RPMI8226 (cell line): ENCODE results near the gene SOWAHA.
A peak's percentile ranks its signal among the peaks of the same experiment; 100 is the strongest.

Experiments used
- DNase-seq: peaks from one replicate; pipeline ENCODE4 v3.0.0-alpha.2; 2015

Gene SOWAHA

DNA sequence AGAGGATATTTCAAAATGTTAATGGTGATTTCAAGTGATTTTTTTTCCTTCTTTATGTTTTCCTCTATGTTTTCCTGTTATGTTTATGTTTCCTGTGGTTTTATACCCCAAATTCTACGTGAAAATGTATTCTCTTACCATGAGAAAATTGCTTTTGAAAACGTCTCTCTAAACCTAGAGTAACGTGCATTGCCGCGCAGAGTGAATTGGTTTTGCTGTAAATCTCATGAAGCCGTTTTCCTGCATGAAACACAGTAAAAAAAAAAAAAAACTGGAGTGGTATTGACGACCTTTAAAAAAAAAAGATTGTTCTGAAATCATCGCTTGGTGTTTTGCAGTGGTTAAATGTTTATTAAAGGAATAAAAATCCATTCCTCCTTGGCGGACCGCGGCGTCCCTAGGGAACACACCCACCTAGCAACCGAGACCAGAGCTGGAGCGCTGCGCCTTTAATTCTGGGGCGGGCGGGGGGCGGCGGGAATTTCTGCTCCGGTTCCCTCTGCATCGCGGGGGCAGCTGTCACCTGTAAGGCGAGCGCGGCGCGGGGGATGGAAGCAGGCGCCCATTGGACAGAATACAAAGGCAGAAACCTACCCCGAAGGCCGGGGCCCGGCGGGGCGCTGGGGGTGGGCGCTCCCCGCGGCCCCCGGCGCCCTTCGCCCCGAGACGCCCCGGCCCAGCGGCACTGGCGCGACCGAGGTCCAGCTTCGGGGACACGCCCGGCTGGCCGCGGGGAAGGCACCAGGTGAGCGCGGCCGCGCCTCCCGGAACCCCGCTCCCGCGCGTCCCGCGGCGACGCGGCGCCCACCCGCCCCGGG is at the start of gene SOWAHA:
Gene SOWAHA, plus strand, starts transcription at position 522 of the 818 bp plus-strand sequence. CDS start 320 bp downstream, outside the sequence.
- DNase-seq: no peak

DNA sequence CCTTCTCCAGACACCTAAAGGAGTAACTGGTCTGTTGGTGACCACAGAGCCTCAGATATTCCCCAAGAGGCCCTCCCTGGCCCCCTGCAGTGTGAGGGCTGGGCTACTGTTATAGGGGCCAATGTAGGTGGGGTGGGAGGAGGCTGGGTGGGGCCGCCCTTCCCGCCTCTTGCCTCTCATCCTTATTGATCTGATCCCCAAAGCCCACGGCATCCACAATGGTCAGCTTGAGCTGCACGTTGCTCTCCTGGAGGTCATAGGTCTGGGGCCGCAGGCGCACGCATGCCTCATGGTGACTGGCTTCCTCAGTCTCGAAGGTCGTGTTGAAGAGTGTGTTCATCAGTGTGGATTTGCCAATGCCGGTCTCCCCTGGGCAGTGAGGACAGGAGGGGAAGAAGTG is 49.1 kb upstream of the SOWAHA start:
- no peak for DNase-seq

DNA sequence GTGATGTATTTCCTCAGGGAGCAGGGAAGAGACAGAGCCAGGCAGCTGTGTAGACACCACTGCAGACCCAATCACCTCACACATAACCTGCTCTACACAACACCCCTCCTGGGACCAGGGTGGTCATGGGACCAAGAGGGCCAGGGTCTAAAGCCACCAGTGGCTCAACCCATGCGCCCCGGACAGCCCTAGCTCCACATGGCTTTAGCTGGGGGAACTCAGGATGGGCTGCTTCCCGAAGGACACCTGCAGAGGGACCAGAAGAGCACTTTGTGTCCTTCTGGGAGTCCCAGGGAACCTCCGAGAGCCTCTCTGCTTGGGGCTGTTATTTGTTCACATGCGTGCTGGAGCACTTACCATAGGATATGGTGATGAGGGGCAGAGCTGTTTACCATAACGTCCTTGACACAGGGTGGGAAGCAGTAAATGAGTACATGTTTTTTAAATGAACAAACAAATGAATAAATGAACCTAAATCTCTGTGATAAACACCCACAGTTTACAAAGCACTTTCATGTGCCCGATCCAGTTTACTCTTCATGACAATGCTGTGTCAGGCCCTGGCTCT is 48.3 kb upstream of the SOWAHA start:
- DNase-seq: no peak

DNA sequence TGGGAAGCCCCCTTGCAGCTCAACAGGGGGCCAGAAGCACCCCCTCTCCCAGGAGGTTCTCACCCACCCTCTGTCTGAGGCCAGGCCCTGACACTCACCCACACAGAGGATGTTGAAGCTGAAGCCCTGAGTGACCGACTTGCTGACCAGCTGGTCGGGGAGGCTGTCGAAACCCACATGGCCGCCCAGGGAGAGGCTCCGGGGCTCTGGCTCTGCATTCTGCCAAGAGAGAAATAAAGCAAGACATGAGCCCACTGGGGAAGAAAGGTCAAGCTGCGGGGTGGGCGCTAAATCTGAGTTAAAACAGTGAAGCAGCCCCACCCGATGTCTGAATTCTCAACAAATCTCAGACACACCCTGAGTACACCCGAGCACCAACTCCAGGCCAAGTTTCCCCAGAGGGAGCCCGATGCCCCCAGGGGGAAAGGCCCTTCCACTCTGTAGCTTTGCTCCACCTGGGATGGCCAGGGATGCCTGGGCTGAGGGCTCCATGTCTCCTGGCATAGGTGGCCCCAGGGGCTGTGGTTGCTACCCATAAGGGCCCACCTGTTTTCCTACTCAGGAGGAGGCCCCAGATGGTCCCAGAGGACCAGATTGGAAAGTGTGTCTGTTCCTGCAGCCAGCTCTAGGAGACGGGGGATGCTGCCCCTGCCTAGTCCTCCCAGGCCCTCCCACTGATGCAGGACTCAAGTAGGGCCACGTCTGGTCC is 47.6 kb upstream of the SOWAHA start:
- DNase-seq: no peak

DNA sequence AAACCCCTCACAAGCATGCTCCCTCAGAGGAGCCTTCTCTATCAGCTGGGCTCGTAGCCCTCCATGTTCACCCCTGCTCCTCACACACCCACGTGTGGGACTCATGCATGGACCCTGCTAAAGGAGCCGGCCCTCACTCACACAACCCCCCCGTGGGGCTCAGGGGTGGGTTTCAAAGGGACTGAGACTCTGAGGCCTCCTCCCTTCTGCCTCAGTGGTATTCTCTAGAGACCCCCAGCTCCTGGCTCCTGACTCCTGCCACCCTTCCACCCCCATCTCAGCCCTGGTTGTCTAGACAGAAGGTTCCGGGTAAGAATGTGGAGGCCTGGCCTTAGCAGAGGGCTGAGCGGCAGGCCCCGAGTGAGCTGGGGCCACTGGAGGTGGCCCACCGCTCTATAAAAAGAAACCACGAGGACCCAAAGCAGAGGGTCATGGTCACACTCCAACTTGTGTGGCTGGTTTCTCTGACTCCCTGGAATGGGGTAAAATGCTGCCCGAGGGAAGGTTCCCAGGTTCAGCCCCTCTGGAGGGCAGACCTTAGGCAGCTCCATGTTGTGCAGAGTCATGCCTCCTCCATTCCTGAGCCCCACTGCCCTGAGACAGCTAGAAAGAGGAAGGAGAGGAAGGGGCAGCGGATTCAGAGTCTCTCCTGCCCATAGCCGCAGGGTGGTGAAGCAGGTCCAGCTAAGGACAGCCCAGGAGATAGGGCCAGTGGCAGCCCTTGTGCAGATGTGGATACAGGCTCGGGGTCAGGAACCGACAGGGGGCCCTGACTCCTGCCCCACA is 46.9 kb upstream of the SOWAHA start:
- DNase-seq: no peak

DNA sequence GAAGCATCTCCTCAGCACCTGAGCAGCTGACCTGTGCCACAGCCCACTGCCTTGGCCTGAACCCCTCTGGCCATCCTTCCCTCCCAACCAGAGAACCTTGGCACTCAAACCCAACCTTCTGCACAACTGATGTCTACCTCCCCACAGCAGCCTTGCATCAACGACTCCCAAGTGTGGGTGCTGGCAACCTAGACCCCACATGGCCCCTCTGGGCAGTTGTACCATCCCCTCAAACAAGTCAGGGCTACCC is 46.4 kb upstream of the SOWAHA start:
- DNase-seq: no peak

DNA sequence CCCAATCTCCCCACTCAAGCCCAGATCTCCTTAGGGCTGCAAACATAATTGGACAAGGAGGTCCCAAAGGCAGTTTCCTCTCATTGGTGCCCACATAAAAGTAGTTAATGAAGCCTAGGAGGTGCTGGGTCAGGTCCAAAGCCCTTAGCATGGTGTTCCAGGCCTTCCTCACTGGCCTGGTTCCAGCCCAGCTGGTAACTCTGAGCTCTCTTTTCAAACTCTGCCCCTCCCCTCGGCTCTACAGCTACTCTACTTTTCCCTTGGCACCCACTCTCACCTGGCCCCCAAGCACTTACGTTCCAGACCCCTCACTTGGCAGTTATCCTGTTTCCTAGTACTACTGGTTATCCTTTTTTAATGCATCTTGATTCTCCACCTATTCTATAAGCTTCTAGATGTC is 46.0 kb upstream of the SOWAHA start:
- no peak for DNase-seq

DNA sequence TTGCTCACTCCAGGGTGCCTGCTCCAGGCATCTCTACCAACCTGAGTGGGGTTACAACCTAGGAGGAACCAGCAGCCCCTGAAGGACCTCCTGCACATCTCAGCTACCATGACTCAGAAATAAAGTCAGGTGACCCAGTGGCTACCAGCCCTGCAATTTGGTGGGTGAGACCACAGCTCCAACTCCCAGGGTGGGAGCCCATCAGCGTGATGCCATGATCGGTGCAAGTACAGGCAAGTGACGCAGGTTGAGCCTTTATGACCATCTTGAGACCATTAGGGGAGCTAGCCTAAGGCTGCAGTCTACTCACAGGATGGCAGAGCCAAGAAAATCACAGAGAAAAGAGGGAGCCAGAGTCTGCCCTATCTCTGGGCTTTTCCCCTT is 44.6 kb upstream of the SOWAHA start:
- no peak for DNase-seq

DNA sequence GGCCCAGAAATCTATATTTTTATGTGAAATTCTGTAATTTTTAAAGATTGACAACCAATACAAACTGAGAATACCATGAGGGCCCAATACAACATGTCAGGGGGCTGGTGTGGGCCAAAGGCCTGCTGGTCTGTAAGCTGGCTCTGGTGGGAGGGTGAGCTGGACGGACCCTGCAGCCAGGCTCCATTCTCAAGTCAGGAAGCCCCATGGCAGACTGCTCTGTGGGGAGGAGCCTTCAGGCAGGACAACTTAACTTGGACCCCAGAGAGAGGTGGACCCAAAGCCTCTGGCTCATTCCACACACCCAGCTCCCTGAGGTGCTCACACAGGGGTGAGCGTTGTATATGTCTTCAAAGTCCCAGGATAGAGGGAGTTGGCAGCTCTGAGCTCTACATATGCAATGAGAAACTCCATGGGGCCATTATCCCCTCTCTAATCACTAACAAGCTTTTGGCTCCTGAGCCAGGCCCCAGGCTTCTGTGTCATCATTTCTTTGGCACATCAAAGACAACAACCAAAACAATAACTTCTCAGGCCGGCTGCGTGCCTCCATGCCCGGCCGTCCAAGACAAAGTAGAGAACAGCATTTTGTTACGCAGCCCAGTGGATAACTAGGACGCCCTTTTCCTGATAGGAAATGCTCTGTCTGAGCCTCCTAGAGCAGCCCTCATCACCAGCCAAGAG is 42.5 kb upstream of the SOWAHA start:
- DNase-seq: no peak

DNA sequence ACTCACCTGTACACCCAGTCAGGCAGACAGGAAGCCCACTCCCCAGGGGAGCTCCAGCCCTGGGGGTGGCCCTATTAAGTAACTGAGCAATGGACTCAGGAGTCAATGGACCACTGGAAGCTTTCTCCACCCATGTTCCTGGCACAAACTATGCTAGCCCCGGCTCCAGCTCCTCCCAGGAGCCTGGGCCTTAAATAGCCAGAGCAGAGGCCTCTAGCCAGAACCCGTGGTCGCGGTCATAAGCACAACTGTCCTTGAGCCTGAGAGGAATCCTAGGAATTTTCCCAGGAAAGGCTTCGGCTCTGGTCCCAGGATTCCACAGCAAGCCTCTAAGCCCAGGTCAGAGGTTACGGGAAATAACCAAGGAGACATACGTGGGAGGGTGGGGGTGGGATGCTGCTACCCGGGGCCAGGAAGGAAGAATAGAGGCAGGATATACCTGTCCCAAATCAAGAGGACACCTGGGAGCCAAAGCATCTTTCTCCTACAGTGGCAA is 41.6 kb upstream of the SOWAHA start:
- DNase-seq: no peak

DNA sequence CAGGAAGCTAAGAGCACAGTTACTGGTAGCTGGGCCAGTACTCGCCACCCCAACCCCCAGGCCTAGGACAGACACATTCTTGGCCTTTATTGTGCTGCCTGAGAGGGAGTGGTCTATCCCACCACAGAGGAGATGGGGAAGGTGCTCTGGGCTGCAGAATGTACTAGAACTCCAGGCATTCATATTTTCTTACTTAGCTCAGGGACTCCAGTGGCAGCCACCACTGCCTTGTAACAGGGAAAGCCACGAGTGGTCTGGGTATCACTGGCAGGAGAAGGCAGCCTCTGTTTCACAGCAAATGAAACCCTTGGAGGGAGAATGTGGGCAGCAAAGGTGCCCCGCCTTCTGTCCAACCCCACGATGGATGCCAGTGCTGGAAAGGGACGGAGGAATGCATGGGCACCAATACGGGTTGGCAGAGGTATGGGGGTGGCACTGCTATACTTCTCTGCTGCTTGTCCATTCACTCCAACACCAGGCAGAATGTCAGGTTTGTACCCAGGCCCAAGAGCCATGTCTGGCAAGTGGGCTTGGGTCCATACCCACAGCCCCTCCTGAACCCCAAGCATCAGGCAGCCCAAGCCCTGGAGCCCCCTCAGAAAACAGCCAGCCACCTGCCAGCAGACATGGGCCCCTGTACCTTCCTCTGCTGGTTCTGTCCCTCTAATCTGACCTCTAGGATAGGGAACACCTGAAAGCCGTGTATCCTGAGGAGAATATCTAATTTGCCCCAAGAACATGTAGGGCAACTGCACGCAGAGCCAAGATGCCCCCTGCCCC is 40.6 kb upstream of the SOWAHA start:
- no peak for DNase-seq

DNA sequence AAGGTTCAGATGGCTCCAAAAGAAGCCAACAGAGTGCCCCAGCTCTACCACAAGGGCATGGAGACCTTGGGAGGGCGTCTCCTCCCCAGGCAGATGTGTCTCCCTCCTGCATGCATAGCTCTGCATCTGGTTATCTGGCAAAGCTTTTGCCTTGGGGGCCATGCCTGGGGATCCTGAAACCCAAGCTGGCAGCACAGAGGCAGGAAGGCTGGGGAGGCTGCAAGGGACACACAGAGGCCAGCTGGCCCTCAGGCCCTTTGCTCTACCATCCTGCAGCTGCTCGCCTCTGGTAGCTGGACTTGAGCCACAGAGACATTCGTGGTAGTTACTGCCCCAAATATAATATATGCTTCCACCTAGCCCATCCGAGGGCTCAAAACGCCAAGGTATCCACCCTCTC is 40.0 kb upstream of the SOWAHA start:
- no peak for DNase-seq

DNA sequence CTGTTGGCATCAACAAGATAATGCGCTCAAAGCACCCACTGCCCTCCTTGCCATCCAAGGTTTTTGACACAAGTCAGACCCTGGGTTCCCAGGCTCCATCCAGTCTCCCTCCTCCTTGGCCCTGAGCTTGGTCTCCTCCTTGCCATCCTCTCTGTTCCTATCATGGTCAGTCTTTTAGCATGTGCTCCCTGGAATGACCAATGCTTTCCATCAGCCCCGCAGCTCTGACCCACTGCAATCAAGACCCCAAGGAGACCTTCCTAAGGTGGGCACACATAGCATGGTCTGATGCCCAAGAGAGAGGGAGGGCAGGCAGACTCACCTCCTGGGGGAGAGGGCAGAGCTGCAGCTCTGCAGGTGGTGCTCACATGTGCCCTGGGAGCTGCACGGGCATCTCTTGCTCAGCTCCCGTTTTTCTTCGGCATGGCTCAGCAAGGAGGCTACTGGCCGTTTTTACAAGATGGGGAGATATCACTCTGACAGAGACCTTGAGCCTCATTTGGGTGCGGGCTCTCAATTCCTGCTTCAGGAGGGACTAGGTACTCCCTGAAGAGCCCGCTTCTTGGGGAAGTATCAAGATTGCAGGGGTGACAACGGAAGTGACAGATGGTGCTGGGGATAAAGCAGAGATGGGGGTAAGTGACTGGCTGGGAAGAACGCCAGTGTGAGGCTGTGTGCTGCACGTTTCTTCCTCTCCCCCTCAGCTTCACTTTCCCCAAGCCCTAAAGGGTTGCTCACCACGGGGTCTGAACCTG is 39.3 kb upstream of the SOWAHA start:
- DNase-seq: no peak

DNA sequence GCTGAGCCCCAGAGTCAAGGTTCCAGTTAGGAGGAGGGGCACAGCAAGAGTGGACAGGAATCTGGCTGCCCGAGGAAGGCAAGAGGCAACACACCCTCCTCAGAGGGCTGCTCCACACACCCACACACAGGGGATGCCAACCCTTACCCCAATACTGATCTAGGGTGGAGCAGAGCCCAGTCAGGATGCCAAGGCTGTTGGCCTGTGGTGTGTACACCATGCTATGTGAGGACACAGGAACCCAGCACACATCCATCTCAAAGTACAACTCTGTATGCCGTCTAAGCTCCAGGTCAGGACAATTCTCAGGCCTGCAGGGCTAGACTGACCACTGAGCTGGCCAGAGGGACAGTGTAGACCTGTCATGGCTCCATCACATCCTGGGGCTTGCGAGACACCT is 38.7 kb upstream of the SOWAHA start:
- no peak for DNase-seq

DNA sequence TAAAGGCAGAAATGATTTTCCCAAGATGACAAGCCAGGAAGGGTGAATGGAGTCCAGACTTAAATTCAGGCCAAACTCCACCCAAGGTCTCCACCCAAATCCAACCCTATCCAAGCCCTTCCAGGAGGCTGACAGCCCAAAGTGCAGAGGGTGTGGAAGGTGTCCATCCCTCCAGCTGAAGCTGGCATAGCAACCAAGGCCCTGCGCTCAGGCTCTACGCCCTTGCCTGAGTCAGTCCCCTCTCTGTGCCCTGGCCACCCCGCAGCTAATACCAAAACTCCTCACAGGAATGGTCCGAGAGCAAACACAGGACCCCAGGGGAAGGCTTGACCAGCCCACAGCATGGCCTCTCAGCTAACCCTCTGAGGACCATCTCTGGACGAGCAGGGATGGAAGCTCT is 38.2 kb upstream of the SOWAHA start:
- DNase-seq: no peak

DNA sequence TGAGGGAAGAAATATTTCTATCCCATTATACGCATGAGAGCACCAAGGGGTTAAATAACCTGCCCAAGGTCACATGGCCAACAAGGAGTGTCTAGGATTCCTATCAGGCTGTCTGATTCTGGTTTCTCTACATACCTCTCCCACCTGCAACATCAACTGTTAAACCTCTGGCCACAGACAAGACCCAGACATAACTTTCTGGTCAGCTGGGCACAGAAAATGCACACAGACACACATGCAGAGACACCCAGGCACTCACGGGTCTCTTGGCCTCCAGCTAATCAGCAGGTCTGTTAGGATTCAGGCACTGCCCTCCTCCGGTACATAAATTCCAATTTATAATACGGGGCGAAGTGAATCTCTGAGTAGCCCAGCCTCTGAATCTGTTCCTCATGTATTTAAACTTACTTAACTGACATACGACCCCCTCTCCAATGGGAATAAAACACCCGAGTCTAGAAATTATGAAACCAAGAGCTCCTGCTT is 37.6 kb upstream of the SOWAHA start:
- DNase-seq: no peak

DNA sequence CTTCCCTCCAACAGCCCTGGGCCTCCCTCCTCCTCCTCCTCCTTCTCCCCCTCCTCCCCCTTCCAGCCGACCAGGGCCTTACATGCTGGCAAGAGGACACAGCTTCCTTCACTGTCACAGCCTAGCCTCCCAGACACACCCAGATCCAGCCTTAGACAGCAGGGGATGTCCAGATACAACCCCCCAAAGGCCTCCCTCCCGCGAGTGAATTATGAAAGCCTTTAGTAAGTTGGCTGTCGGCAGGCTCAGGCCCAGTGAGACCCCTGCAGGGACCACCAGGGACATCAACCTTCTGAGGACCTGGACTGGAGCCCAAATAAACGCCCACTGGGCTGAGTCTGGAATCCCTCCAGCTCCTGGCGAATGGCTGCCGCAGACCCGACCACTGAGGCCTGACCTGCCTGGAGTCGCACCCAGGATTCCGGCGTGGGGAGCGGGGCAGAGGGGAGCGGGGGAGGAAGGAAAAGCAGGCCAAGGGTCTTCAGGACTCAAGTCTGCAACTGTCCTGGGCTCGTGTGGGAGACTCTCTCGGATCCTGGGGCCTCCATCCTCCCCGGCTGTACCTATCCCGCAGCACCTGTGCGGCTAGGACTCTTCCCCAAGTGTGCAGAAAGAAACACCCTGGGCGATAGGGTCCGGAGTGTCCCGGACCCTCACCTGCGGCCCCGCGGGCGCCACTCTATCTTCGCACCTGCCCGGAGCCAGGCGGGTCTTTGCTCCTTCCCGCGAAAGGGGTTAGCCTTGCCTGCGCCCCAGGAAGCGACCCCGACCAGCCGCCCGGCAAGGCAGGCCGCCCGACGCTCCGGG is 36.8 kb upstream of the SOWAHA start:
- DNase-seq: no peak

DNA sequence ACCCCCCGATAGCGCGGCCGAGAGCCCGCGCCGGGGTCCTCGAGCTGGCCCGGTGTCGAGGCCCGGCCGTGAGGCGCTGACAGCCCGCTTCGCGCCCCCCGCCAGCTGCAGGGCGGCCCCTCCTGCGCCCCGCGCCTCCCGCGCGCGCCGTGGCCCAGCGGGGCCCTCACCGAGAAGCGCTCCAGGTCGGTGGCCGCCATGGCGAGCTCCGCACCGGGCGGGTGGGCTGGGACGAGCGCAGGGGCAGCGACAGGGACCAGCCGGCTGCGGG is 36.2 kb upstream of the SOWAHA start:
- no peak for DNase-seq

DNA sequence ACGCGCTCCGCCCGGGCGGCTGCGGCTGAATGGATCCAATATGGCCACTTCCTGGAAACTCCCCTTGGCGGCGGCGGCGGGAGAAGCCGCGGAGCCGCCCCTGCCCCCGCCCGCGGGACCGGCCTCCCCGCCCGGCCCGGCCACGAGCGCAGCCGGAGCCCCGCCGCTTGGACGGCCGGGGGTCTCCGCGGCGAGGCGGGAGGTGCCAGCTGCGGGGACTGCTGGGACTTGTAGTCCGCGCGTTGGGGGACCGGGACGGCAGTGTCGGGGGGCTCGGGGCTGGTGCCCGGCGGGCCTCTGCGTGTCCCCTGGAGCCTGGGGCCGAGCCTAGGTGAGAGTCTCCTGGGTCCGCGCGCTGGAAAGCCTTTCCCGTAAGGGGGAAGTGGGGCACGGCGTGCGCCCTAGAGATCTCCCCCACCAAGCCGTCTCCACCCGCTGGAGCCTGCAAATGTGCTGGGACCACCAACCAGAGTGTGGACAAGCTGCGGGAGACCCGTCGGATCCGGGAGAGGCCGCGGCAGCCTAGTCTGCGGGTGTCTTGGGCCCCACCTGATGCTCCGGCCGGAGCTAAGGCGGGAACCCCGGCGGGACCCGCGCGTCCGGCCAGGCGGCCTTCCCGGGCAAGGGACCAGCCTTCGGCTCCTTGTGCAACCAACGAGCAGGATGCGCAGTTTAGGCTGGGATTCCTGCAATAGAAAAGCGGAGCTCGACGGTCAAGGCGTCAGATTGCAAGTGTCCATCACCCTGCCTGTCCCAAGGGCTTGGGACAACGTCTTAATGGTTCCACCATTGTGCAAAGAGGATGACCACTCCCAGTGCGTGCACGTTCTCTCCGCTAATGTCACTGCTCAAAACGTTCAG is 35.7 kb upstream of the SOWAHA start, which contains the start of gene SEPTIN8:
Gene SEPTIN8, minus strand, starts transcription at position 31 of the 861 bp plus-strand sequence. CDS start 102 bp downstream, outside the sequence.
- peak; percentile 32 for DNase-seq
